Measurements from ENCODE around the gene TDG.
"Not testable (repeated sequence)": the region's sequence is repeated elsewhere in the genome, so short reads cannot be mapped to it uniquely, and the experiment has no call there.

The TDG gene

GRCh38 chr12:104024348-104024747 lies 58.7 kb downstream of the TDG start:
- no peak for DNase-seq

GRCh38 chr12:104025771-104026170 lies 60.1 kb downstream of the TDG start:
- DNase-seq = no peak

- no peak for DNase-seq
Observed at GRCh38 chr12:104026841-104027599, 61.3 kb downstream of the TDG start.

GRCh38 chr12:104030596-104030995 lies 64.9 kb downstream of the TDG start:
- DNase-seq = not testable (repeated sequence)

GRCh38 chr12:104036143-104036542 lies 70.5 kb downstream of the TDG start:
- DNase-seq = not testable (repeated sequence)
